HG02571 (cell line): Measurements from ENCODE around the gene ABCA6.
"Not testable (repeated sequence)": the region's sequence is repeated elsewhere in the genome, so short reads cannot be mapped to it uniquely, and the experiment has no call there.

ENCODE experiments used
- ATAC-seq: cut with Tn5 transposase; IDR thresholded peaks from one replicate; pipeline ENCODE4 v1.9.1; 2021; ENCODE audit warnings: mild to moderate bottlenecking, moderate library complexity; ENCODE audit not compliant: unreplicated experiment

Gene ABCA6

GRCh38 chr17:69082696-69083095 is 59.0 kb downstream of the ABCA6 start:
- ATAC-seq, result no peak

- ATAC-seq, result no peak
Observed at GRCh38 chr17:69078864-69079263, 62.8 kb downstream of the ABCA6 start.

DNA sequence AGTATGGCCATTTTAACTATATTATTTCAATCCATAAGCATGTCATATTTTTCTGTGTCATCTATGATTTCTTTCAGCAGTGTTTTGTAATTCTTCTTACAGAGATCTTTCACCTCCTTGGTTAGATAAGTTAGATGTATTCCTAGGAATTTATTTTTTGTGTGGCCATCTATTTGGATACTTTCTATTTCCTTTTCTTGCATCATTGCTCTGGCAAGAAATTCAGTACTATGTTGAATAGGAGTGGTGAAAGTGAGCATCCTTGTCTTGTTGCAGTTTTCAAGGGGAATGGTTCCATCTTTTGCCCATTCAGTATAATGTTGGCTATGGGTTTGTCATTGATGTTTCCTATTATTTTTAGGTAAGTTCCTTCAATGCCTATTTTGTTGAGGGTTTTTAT is 65.9 kb downstream of the ABCA6 start:
- ATAC-seq, result no peak

- not testable (repeated sequence) for ATAC-seq
Observed at GRCh38 chr17:69073392-69073791, 68.3 kb downstream of the ABCA6 start.

GRCh38 chr17:69072803-69073256 is 68.9 kb downstream of the ABCA6 start:
- ATAC-seq, result not testable (repeated sequence)

DNA sequence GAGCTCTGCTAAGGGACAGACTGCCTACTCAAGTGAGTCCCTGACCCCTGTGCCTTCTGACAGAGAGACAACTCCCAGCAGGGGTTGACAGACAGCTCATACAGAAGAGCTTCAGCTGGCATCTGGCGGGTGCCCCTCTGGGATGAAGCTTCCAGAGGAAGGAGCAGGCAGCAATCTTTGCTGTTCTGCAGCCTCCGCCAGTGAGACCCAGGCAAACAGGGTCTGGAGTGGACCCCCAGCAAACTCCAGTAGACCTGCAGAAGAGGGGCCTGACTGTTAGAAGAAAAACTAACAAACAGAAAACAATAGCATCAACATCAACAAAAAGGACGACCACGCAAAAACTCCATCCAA is 70.5 kb downstream of the ABCA6 start:
- not testable (repeated sequence) for ATAC-seq

DNA sequence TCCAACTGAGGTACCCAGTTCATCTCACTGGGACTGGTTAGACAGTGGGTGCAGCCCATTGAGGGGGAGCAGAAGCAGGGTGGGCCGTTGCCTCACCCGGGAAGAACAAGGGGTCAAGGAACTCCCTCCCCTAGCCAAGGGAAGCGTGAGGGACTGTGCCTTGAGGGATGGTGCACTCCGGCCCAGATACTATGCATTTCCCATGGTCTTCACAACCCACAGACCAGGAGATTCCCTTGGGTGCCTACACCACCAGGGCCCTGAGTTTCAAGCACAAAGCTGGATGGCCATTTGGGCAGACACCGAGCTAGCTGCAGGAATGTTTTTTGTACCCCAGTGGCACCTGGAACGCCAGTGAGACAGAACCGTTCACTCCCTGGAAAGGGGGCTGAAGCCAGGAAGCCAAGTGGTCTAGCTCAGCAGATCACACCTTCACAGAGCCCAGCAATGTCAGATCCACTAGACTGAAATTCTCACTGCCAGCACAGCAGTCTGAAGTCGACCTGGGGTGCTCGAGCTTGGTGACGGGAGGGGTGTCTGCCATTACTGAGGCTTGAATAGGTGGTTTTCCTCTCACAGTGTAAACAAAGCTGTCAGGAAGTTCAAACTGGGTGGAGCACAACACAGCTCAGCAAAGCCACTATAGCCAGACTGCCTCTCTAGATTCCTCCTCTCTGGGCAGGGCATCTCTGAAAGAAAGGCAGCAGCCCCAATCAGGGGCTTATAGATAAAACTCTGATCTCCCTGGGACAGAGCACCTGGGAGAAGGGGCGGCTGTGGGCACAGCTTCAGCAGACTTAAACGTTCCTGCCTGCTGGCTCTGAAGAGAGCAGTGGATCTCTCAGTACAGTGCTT is 71.1 kb downstream of the ABCA6 start:
- not testable (repeated sequence) for ATAC-seq

DNA sequence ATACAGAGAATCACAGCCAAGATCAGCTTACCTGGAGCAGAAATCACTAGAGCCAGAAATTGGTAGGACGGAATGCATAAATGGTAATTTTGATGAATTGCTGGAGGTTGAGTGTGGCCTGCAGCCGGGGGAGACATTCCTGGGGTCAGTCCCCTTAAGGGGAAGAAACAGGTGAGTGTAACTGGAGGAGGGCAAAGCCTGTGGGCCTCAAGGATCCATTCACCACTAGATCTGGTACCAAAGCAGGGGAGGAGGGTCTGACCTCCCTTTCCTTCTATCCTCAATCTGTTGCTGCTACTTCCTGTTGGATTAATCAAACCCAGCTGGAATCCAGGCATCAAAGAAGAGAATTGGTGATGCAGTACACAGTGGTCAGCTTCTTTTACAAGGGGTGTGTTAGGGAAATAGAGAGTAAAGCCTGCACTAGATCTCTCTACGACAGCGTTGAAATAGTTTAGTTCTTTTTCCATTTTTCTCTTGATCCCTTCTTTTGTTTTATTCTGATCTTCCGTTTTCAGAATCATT is 72.4 kb downstream of the ABCA6 start:
- no peak for ATAC-seq

- no peak for ATAC-seq
Observed at GRCh38 chr17:69067274-69068047, 74.2 kb downstream of the ABCA6 start.

- ATAC-seq, result no peak
Observed at GRCh38 chr17:69066482-69066881, 75.2 kb downstream of the ABCA6 start.

- no peak for ATAC-seq
Observed at GRCh38 chr17:69065113-69065512, 76.6 kb downstream of the ABCA6 start.

DNA sequence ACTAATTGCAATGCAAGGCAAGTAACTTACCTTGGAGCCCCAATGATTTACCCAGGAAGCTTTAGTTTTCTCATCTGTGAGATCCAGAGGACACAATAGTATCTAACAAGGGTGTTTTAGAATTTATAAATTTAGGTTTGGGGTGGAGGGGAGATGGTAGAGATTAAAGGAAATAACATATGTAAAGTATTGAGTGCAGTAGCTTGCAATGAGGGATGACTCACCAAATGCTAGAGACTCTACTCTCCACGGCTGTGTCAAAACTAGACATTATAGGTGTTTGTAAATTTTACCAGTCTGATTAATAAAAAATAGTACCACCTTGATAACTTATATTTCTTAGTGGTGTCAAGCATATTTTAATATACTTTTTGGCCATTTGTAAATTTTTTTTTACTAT is 77.2 kb downstream of the ABCA6 start:
- no peak for ATAC-seq

DNA sequence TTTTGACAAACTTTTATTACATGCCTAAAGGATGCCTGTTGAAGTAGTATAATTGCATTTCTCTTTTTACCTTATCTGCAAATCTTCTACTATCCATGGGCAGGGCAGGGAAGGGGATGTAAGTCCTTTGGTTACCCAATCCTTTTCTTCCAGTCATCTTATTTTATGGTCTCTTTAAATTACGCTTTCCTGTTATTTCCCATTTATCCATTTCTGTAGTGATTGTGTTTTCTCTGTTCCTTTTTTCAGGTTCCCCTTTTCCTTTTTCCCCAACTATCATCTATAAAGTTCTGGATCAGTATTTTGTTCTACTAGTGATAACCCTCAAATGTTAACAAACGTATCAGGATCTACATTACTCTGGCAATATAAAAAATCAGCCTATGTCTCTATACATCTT is 77.7 kb downstream of the ABCA6 start:
- ATAC-seq, result no peak

DNA sequence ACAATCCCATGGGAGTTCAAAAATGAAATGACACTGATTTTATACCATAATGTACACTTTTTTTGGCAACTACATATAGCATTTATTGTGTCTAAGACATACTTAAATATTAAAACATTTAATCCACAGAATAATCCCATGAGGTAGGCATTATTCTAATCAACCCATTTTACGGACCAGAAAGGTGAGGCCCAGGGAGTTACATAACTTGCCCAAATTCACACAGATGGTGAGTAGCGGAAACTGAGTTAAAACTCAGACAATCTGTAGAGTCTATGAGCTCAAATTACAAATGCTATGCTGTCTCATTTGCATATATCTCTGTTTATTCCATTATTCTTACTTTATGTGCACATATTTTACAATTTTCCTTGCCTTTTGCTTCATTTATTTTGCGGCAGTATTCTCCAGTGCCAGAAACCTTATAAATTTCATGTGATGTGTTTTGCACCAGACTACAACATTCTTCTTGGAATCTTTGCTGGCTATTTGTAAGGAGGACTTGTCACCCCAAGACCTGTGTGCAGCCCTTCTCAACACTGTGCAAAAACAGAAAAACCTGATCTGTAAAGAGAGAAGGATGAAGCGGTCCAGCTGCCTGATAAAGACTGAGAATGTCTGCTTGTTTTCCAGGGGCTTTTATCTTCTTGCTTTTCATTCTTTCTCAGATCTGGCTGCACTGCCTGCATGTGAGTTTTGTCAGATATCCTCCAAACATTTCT is 78.7 kb downstream of the ABCA6 start:
- no peak for ATAC-seq

GRCh38 chr17:69061721-69062556 is 79.8 kb downstream of the ABCA6 start:
- ATAC-seq, result no peak

DNA sequence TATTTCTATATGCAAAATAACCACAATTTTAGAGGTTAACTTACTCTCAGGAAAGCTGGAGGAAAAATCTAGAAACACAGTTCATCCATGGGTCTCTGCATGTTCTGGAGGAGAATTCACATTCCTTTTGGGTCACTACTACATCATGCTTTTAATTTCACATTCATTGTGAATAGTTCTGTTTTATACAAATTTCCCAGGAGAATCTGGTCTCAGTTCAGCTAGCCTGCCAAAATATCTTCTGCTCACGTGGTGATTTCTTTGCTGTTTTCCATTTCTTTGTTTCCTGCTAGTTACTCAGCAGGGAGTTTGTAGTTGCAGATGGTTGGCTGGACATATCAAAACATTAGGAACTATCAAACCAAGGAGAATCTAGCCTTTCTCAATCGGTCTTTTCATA is 80.9 kb downstream of the ABCA6 start, which contains the start of gene ABCA9:
Gene ABCA9 (minus strand): TSS at position 106 of the 400 bp plus-strand sequence. CDS start 9,801 bp downstream, outside the sequence.
- no peak for ATAC-seq

DNA sequence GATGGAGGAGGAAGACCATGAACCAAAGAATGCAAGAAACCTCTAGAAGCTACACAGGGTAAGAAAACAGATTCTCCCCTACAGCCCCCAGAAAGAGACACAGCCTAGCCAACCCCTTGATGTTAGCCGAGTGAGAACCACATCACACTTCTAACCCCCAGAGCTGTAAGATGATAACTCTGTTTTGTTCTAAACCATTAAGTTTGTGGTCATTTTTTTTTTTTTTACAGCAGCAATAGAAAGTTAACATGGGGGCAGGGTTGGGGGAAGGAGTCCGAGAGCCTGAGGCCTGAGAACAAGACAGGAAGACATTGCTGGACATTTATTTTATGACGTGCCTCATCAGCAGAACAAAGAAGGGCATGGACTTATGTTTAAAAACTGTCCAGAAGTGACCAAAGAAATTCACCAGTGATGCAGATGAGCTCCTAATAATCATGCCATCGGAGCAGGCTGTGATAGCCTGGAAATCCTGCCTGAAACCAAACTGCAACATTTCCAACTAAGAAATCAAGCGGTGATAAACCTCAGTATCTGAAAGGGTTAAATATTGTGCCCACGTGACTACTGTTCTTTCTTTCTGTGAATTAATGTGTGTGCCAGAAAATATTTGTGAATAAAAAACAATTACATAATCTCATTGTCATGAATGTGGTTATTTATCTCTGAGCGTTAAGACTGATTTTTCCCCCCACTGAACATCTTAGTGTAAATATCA is 82.1 kb downstream of the ABCA6 start:
- ATAC-seq, result no peak

DNA sequence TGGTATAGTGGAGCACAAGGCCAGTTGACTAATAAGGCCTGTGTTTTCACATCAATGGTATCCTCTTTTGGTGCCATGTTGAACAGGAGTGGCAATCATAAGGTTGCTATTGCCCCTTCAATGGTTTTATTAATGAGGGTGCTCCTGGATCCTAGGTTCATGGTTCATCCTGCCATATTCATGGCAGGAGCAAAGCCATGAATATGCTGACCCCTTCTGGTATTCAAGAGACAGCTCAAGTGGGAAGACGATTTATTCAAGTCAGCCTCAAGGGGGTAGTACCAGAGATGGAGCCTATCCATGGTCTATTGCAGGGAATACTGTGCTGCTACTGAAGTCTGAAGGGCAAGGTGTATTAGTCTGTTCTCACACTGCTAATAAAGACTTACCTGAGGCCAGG is 83.5 kb downstream of the ABCA6 start:
- no peak for ATAC-seq

DNA sequence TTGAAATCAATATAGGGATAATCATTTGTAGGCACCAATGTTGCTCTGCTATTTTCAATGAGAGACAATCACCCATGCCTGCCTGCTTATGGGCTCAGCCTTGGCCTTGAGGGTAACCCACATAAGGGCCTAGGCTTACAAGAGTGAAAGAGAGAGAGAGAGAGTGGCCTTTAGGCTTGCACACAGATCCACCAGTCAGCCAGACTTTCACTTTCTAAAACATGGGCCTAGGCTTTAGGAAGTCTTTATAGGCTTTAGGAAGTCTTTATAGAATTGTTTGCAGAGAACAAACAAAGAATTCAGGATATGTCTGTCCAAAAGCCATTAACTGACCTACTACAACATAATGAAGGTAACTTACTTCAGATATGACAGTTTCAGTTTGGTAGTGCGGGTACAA is 84.4 kb downstream of the ABCA6 start:
- ATAC-seq, result no peak
